SH-SY5Y (cell line): Measurements from ENCODE around the gene SMARCB1.

Experiments used
- GATA2 ChIP-seq: IDR thresholded peaks from 2 replicates; pipeline ENCODE4 v1.6.1; 2011; ENCODE audit warnings: mild to moderate bottlenecking, low read depth, low read length
- GATA3 ChIP-seq: IDR thresholded peaks from 2 replicates; pipeline ENCODE4 v1.6.1; 2011; ENCODE audit warnings: low read depth, mild to moderate bottlenecking, low read length, moderate library complexity

GRCh38 chr22:23841736-23842445 is 55.1 kb downstream of the SMARCB1 start:
- TF ChIP-seq GATA2 = no peak
- no peak for TF ChIP-seq GATA3
